Thyroid gland (tissue), 4 donors: ENCODE measurements around the gene LEPR. TPM values are rescaled to one million over a fixed set of nuclear protein-coding genes. Genes with fewer than 3 reads are reported as not detected.

Experiments used
- DNase-seq, 2 donors: peaks; one replicate each; pipeline ENCODE4 v3.0.0-alpha.2; 2019
- H3K27ac ChIP-seq, 3 donors: fragments of 200-600 bp; sonication (generic); 1 replicate in 2 of 3; 2 replicates in 1 of 3; pipeline ENCODE4 v1.5.1; 2016 to 2019; ENCODE audit warnings: mild to moderate bottlenecking in 1 of 3, moderate library complexity in 1 of 3
- H3K27me3 ChIP-seq: fragments of 200-600 bp; sonication (generic); one replicate; pipeline ENCODE4 v1.5.1; 2019
- H3K36me3 ChIP-seq, 2 donors: fragments of 200-600 bp; sonication (generic); one replicate each; pipeline ENCODE4 v1.5.1; 2016 to 2019
- H3K4me1 ChIP-seq, 2 donors: fragments of 200-600 bp; sonication (generic); one replicate each; pipeline ENCODE4 v1.5.1; 2017 to 2019
- H3K4me3 ChIP-seq, 3 donors: fragments of 200-600 bp; sonication (generic); replicated peaks in 1 of 3; 1 replicate in 2 of 3; 2 replicates in 1 of 3; pipeline ENCODE4 v1.5.1; 2016; ENCODE audit warnings: mild to moderate bottlenecking in 1 of 3
- H3K9me3 ChIP-seq: fragments of 200-600 bp; sonication (generic); one replicate; pipeline ENCODE4 v1.5.1; 2017
- CTCF ChIP-seq, 6 experiments: fragments of 200-600 bp in 3 of 6; fragments of 450-650 bp in 3 of 6; sonication (generic) in 3 of 6; IDR thresholded peaks; one replicate each; pipeline ENCODE4 v1.5.1; 2016 to 2019; ENCODE audit warnings: antibody characterized with exemption in 6 of 6, mild to moderate bottlenecking in 2 of 6, inconsistent platforms in 1 of 6, moderate library complexity in 1 of 6
- POLR2A ChIP-seq, 2 donors: fragments of 450-650 bp; IDR thresholded peaks; one replicate each; pipeline ENCODE4 v1.6.1; 2017; ENCODE audit warnings: antibody characterized with exemption in 2 of 2, mild to moderate bottlenecking in 2 of 2, moderate library complexity in 1 of 2
- WGBS, 2 donors: methylation state at CpG; one replicate each; pipeline ENCODE4 v1.1.5; 2017; 5-methylcytosine and 5-hydroxymethylcytosine counted together
- intact Hi-C: fragments of 100-400 bp; cut with DNase I; formaldehyde crosslinking; loops from one replicate; pipeline ENCODE4 v1.15.1; 2023
- total RNA-seq, 4 donors: library from RNA; depleted of rRNA; stranded (reverse); fragments of >200 nt; gene quantifications; one replicate each; pipeline ENCODE4 v1.2.3, GENCODE V29; 2016

LEPR gene
- total RNA-seq, 4 donors from 2014 or later = 11.4 to 80.4 (median 17.5) TPM

GRCh38 chr1:65422241-65423203 is 2.1 kb downstream of the LEPR start:
- Histone ChIP-seq H3K4me3 (peak overlapping the region in 1 of 3 donors; percentile 8), H3K9me3 (no peaks in the 10 kb centered on the region), H3K27me3 (no peaks in the 10 kb centered on the region), H3K36me3 (peaks cover 13 to 14% of the 10 kb centered on the region in 2 donors), H3K27ac (peak overlapping the region in 1 of 3 donors; percentile 24), H3K4me1 (peaks cover 40 to 42% of the 10 kb centered on the region in 2 donors)
- 95 to 97% methylated on average over 12 of the region's 12 CpGs for WGBS, 2 donors
- no peak for DNase-seq
- no peak for TF ChIP-seq CTCF (IDR thresholded peaks at IDR 0.05)
- no peak for TF ChIP-seq POLR2A (IDR thresholded peaks at IDR 0.05)
- intact Hi-C loops = no loop called here

- H3K27me3 ChIP-seq = no peaks in the 10 kb centered on the region
- H3K4me3 ChIP-seq = no peak overlapping the region
- H3K27ac ChIP-seq = no peak overlapping the region
- TF ChIP-seq CTCF (IDR thresholded peaks at IDR 0.05) = no peak
- no peak for TF ChIP-seq POLR2A (IDR thresholded peaks at IDR 0.05)
- H3K9me3 ChIP-seq = no peaks in the 10 kb centered on the region
- DNase-seq = no peak
- WGBS, 2 donors = 92 to 95% methylated on average over 2 of the region's 2 CpGs
- H3K4me1 ChIP-seq = peaks cover 28 to 32% of the 10 kb centered on the region in 2 donors
- H3K36me3 ChIP-seq = peaks cover 13 to 19% of the 10 kb centered on the region in 2 donors
- intact Hi-C loops = no loop called here
Observed at GRCh38 chr1:65423884-65424572, 3.6 kb downstream of the LEPR start.

GRCh38 chr1:65424573-65424889 is 4.1 kb downstream of the LEPR start:
- no peaks in the 10 kb centered on the region for H3K27me3 ChIP-seq
- H3K27ac ChIP-seq = no peak overlapping the region
- no peaks in the 10 kb centered on the region for H3K9me3 ChIP-seq
- H3K4me3 ChIP-seq = no peak overlapping the region
- peaks cover 13 to 19% of the 10 kb centered on the region in 2 donors for H3K36me3 ChIP-seq
- intact Hi-C loops = no loop called here
- WGBS, 2 donors = 71 to 73% methylated on average over 1 of the region's 1 CpG
- TF ChIP-seq CTCF (IDR thresholded peaks at IDR 0.05) (no peak), POLR2A (IDR thresholded peaks at IDR 0.05) (no peak)
- peaks cover 23 to 32% of the 10 kb centered on the region in 2 donors for H3K4me1 ChIP-seq
- no peak for DNase-seq

- Histone ChIP-seq H3K4me1 (peaks cover 20 to 34% of the 10 kb centered on the region in 2 donors), H3K4me3 (no peak overlapping the region), H3K27me3 (no peaks in the 10 kb centered on the region), H3K9me3 (no peaks in the 10 kb centered on the region), H3K36me3 (peaks cover 13 to 19% of the 10 kb centered on the region in 2 donors), H3K27ac (no peak overlapping the region)
- intact Hi-C loops = no loop called here
- TF ChIP-seq CTCF (IDR thresholded peaks at IDR 0.05) (no peak), POLR2A (IDR thresholded peaks at IDR 0.05) (no peak)
- no peak for DNase-seq
- 93 to 95% methylated on average over 2 of the region's 2 CpGs for WGBS, 2 donors
Observed at GRCh38 chr1:65425006-65425405, 4.5 kb downstream of the LEPR start.

GRCh38 chr1:65425697-65426096 is 5.2 kb downstream of the LEPR start:
- intact Hi-C loops = no loop called here
- Histone ChIP-seq H3K27me3 (no peaks in the 10 kb centered on the region), H3K4me3 (no peak overlapping the region), H3K27ac (no peak overlapping the region), H3K36me3 (peaks cover 13 to 19% of the 10 kb centered on the region in 2 donors), H3K4me1 (peaks cover 20 to 41% of the 10 kb centered on the region in 2 donors), H3K9me3 (no peaks in the 10 kb centered on the region)
- TF ChIP-seq POLR2A (IDR thresholded peaks at IDR 0.05) (no peak), CTCF (IDR thresholded peaks at IDR 0.05) (no peak)
- no peak for DNase-seq
- WGBS, 2 donors = 98 to 99% methylated on average over 3 of the region's 3 CpGs
